Activated CD4-positive, alpha-beta T cell treated with anti-CD3 and anti-CD28 coated beads, Interleukin-2, amount 50 U/mL, for 48 hours (primary cell): ENCODE results near the gene OPCML.

Experiments used
- DNase-seq, 2 experiments: peaks; one replicate each; pipeline ENCODE4 v3.0.0-alpha.2; 2020

OPCML gene

GRCh38 chr11:133058501-133058900 is 473.8 kb downstream of the OPCML start:
- DNase-seq: no peak

GRCh38 chr11:133053124-133053776 is 479.1 kb downstream of the OPCML start:
- DNase-seq: no peak

- DNase-seq: no peak
Observed at GRCh38 chr11:133052537-133052936, 479.8 kb downstream of the OPCML start.

GRCh38 chr11:133049244-133050019 is 482.9 kb downstream of the OPCML start:
- DNase-seq: no peak

GRCh38 chr11:133048270-133048669 is 484.0 kb downstream of the OPCML start:
- DNase-seq: no peak

- DNase-seq: no peak
Observed at GRCh38 chr11:133047771-133048115, 484.6 kb downstream of the OPCML start.

GRCh38 chr11:133047036-133047770 is 485.1 kb downstream of the OPCML start:
- no peak for DNase-seq

GRCh38 chr11:133046252-133046651 is 486.0 kb downstream of the OPCML start:
- no peak for DNase-seq

GRCh38 chr11:133041928-133042882 is 490.1 kb downstream of the OPCML start:
- DNase-seq: no peak

- DNase-seq: no peak
Observed at GRCh38 chr11:133041181-133041580, 491.1 kb downstream of the OPCML start.

- no peak for DNase-seq
Observed at GRCh38 chr11:133040289-133040900, 491.9 kb downstream of the OPCML start.

GRCh38 chr11:133038850-133039249 is 493.5 kb downstream of the OPCML start:
- DNase-seq: no peak

- no peak for DNase-seq
Observed at GRCh38 chr11:133034929-133035328, 497.4 kb downstream of the OPCML start.

GRCh38 chr11:133029107-133029506 is 503.2 kb downstream of the OPCML start:
- no peak for DNase-seq

GRCh38 chr11:133026952-133027351 is 505.3 kb downstream of the OPCML start:
- no peak for DNase-seq

GRCh38 chr11:133024301-133024700 is 508.0 kb downstream of the OPCML start:
- DNase-seq: no peak

GRCh38 chr11:133023232-133023631 is 509.1 kb downstream of the OPCML start:
- DNase-seq: no peak

- no peak for DNase-seq
Observed at GRCh38 chr11:133021553-133021952, 510.7 kb downstream of the OPCML start.

- DNase-seq: no peak
Observed at GRCh38 chr11:133020372-133020714, 512.0 kb downstream of the OPCML start.

- DNase-seq: no peak
Observed at GRCh38 chr11:133019545-133020371, 512.5 kb downstream of the OPCML start.

GRCh38 chr11:133015457-133015856 is 516.8 kb downstream of the OPCML start:
- DNase-seq: no peak
